Measurements from ENCODE around the gene SMAD2. TPM values are rescaled to one million over a fixed set of nuclear protein-coding genes. Genes with fewer than 3 reads are reported as not detected.

The SMAD2 gene
- total RNA-seq, 2 donors from 2014 or later = 60.0 to 101 TPM

- Histone ChIP-seq H3K9me3 (no peaks in the 10 kb centered on the region), H3K27me3 (replicated peaks; ENCODE audit: insufficient read depth) (no peaks in the 10 kb centered on the region), H3K4me1 (ENCODE audit: control insufficient read depth in 1 of 2, low read depth in 2 of 2) (peaks cover 7 to 16% of the 10 kb centered on the region in 2 donors), H3K4me3 (peak overlapping the region; percentile 30), H3K27ac (no peak overlapping the region), H3K36me3 (no peaks in the 10 kb centered on the region)
- DNase-seq (ENCODE audit: low spot score) (no peak), ATAC-seq (ENCODE audit: insufficient number of reproducible peaks, low FRiP score, low read depth) (no peak)
- no peak for TF ChIP-seq CTCF (IDR thresholded peaks at IDR 0.05)
Measured at GRCh38 chr18:47794725-47795433, 135.6 kb downstream of the SMAD2 start.

- Histone ChIP-seq H3K4me3 (no peak overlapping the region), H3K27ac (no peak overlapping the region), H3K36me3 (no peaks in the 10 kb centered on the region), H3K4me1 (ENCODE audit: control insufficient read depth in 1 of 2, low read depth in 2 of 2) (peaks cover 7 to 16% of the 10 kb centered on the region in 2 donors), H3K27me3 (replicated peaks; ENCODE audit: insufficient read depth) (no peaks in the 10 kb centered on the region), H3K9me3 (no peaks in the 10 kb centered on the region)
- no peak for TF ChIP-seq CTCF (IDR thresholded peaks at IDR 0.05)
- ATAC-seq (ENCODE audit: insufficient number of reproducible peaks, low FRiP score, low read depth) (no peak), DNase-seq (ENCODE audit: low spot score) (no peak)
Measured at GRCh38 chr18:47793609-47794008, 136.8 kb downstream of the SMAD2 start.

GRCh38 chr18:47791461-47791985 is 138.9 kb downstream of the SMAD2 start:
- no peak for ATAC-seq (ENCODE audit: insufficient number of reproducible peaks, low FRiP score, low read depth)

GRCh38 chr18:47790036-47790435 is 140.4 kb downstream of the SMAD2 start:
- no peak overlapping the region for H3K4me3 ChIP-seq
- peaks cover 5 to 10% of the 10 kb centered on the region in 2 donors for H3K4me1 ChIP-seq (ENCODE audit: control insufficient read depth in 1 of 2, low read depth in 2 of 2)
- H3K27me3 ChIP-seq (replicated peaks; ENCODE audit: insufficient read depth) = no peaks in the 10 kb centered on the region
- H3K36me3 ChIP-seq = no peaks in the 10 kb centered on the region
- no peak for TF ChIP-seq CTCF (IDR thresholded peaks at IDR 0.05)
- H3K9me3 ChIP-seq = no peaks in the 10 kb centered on the region
- H3K27ac ChIP-seq = no peak overlapping the region
- ATAC-seq (ENCODE audit: insufficient number of reproducible peaks, low FRiP score, low read depth) = no peak
- DNase-seq (ENCODE audit: low spot score) = no peak

More at GRCh38 chr18:47791461-47791985, 138.9 kb downstream of the SMAD2 start:
- Histone ChIP-seq H3K4me3 (no peak overlapping the region), H3K4me1 (ENCODE audit: control insufficient read depth in 1 of 2, low read depth in 2 of 2) (peaks cover 7 to 16% of the 10 kb centered on the region in 2 donors), H3K9me3 (no peaks in the 10 kb centered on the region), H3K36me3 (no peaks in the 10 kb centered on the region), H3K27me3 (replicated peaks; ENCODE audit: insufficient read depth) (no peaks in the 10 kb centered on the region), H3K27ac (no peak overlapping the region)
- TF ChIP-seq CTCF (IDR thresholded peaks at IDR 0.05) = no peak
- no peak for DNase-seq (ENCODE audit: low spot score)

- Histone ChIP-seq H3K27ac (no peak overlapping the region), H3K4me3 (no peak overlapping the region), H3K36me3 (no peaks in the 10 kb centered on the region), H3K9me3 (peaks cover 5% of the 10 kb centered on the region), H3K4me1 (ENCODE audit: control insufficient read depth in 1 of 2, low read depth in 2 of 2) (no peaks in the 10 kb centered on the region), H3K27me3 (replicated peaks; ENCODE audit: insufficient read depth) (no peaks in the 10 kb centered on the region)
- TF ChIP-seq CTCF (IDR thresholded peaks at IDR 0.05) = no peak
- ATAC-seq (ENCODE audit: insufficient number of reproducible peaks, low FRiP score, low read depth) (no peak), DNase-seq (ENCODE audit: low spot score) (no peak)
Measured at GRCh38 chr18:47788621-47789020, 141.8 kb downstream of the SMAD2 start.

Data from thoracic aorta (tissue), 2 donors.